NOMO-1 (cell line): ENCODE measurements around the gene CABP4.
A peak's percentile ranks its signal among the peaks of the same experiment; 100 is the strongest.

Source experiments
- DNase-seq, 2 experiments: peaks; one replicate each; lab custom pipeline; 2025; ENCODE audit not compliant: unreplicated experiment in 2 of 2; lab: John Stamatoyannopoulos, UW

The CABP4 gene

DNA sequence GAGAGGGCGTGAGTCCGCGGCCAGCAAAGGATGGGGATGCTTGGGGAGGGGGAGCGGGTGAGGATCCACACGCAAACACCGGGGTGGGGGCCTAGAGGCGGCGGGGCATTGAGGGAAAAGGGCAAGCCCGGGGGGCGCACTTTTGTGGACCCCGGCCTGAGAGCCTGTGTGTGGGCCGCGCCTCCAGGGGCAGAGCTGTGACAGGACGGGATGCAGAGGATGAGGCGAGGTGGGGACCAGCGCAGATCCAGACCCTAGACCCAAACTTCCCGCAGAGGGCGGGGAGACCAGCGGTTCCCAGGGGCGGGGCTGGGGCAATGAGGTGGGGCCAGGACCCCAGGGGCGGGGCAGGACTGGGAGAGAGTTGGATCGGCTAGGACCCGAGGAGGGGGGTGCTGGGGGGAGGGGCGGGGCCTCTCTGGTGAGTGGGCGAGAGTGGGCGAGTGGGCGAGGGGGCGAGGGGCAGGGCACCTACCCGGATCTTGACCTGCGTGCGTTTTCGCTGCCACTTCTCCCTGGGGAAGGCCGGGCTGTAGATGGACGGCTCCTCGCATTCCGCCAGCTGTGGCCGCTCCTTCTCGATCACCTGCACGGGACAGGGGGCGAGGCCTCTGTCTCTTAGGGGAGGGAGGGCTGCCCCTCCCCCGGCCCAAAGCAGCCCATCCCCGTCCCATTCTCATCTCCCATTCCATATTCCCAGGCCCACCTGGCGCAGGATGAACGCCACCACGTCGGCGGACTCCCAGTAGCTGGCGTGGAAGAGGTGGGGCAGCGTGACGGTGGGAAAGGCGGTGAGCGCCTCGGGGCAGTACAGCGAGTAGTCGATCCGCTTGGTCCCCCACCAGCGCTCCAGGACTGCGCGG lies 39.4 kb downstream of the CABP4 start:
- no peak for DNase-seq

DNA sequence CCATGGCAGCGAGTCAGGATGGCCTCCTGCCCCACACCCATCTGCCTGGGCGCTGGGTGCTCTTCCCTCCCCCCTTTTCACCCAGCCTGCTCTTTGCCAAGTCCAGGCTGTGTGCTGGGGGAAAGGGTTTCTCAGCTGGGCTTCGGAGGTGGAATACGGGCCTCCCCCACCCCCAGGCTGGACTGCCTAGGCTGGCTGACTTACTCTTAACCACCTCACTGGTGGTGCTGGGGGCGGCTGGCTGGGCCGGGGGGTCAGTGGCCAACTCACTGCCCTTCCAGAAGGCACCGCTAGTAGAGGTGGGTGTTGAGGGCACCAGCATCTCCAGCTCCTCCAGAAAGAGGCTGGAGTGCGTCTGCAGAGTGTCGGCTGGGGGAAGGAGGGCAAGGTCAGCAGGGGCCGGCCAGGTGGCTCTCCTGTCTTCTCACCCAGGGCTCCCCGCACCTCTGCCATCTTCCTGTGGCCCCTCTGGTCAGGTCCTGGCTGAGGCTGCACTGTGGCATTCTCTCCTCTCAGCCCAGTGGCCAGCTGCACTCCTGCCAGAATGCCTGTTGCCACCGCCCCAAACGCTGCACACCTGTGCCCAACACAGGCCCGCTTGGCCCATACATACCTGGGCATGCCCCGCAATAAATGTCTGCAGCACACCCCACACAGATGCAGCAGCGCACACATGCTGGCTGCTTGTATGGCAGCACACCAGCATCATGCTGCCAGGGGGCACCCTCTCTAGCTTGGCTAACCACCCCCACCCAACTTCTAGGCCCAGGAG lies 40.3 kb downstream of the CABP4 start:
- DNase-seq = no peak

GRCh38 chr11:67496113-67496512 lies 41.0 kb downstream of the CABP4 start:
- DNase-seq = no peak

DNA sequence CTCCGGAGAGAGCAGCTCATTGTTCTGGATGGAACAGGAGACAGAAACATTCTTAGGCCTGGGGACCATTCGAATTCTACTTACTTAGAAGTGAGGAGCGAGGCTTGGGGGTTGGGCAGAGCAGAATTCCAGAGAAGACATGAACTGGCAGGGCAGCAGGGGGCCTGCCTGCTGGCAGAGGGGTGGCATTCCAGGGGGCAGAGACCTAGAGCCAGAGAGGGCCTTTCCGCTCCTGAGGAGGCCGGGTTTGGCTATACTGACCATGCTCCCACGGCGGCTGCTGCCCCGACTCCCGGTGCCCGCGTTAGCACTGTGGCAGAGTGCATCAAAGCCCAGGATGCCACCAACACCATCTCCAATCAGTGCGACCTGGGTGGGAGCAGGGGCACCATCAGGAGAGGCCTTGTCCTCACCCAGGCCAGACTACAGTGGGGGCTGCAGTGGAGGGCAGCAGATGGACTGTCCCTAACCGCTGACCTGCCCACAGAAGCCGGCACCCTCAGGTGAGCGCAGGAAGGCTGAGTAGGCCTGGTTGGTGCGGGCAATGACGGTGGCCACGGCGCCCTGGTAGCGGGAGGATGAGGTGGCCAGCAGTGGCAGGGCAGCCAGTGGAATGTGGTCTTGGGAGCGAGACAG lies 42.6 kb downstream of the CABP4 start:
- DNase-seq = no peak

- no peak for DNase-seq
Measured at GRCh38 chr11:67498544-67498972, 43.4 kb downstream of the CABP4 start.

GRCh38 chr11:67499808-67500483 lies 44.8 kb downstream of the CABP4 start:
- no peak for DNase-seq

DNA sequence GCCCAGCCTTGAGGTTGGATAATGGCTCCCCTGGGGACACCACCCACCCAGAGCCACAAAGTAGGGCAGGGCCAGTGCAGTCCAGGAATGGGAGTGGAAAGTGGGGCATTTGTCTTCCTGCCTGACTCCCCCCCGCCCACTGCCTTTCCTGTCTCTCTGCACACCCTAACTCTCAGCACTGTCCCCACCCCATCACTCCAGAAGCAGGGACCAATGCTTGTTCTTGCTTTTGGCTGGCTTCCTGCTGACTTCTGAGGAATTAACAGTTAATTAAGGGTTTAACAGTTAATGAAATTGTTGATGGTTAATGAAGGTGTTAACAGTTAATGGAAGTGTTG lies 45.3 kb downstream of the CABP4 start:
- DNase-seq = no peak

DNA sequence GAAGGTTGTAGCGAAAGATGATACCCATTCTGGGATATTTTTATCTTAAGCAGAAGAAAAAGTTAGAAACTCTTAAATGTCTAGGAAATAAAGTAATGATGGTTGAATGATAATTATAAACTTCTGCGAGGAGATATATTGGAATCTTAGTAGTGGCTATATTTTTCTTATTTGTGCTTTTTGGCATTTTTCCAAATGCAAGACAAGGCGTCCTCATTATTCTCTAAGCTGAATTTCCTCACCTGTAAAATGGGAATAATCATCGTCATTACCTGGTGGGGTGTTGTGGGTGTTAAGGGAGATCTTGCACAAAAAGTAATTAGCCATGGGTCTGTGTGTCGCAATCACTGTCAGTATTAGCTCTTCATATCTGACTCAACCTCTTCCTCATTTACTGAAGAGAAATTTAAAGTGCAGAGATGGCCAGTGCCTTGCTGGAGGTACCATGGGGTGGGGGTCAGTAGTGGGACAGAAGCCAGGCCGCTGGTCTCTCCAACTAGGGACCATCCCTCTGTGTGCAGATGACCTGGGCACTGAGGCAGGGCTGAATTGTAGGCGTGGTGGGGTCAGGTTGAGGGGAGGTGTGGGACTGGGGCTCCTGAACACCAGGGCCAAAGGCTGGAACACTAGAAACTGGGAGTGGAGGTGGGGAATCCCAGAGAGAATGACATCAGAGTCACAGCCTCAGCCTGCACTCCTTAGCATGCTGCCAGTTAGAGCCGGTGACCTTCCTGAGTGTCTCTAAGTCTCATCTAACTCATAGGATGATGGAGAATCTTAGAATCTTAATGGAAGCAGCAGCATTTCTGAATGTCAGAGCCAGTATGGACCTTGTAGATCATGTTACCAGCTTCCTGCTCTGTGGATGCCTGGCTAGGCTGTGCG lies 45.9 kb downstream of the CABP4 start:
- DNase-seq = peak; percentile 77 to 89

- DNase-seq = no peak
Measured at GRCh38 chr11:67501854-67502253, 46.7 kb downstream of the CABP4 start.

DNA sequence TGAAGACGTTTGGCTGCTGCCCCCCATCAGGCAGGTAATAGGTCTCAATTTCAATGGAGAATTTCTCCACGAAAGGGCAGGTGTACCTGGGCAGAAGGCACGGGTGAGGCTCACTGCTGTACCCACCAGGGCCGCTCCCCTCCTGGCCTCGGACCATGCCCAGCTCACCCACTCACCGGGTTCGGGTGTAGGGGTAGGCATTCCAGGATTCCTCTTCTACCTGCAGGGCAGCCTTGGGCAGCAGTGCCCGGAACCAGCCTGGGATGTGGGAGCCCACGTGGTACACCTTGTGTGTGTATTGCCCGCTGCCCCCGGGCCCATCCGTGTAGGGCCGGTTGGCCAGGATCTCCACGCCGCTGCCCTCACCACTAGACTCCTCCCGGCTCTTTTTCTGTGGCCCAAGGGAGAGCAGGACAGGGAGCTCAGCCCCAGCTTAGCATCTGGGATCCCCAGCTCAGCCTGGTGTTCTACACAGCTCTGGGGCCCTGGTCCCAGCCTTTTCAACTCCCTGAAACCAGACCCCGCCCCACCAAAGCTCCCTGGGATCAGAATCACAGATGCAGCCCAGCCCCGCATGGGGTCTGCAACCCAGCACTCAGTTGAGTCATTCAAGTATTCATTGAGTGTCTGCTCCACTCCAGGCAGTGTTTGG lies 47.3 kb downstream of the CABP4 start:
- no peak for DNase-seq

- DNase-seq = no peak
Measured at GRCh38 chr11:67503119-67504004, 48.2 kb downstream of the CABP4 start.

DNA sequence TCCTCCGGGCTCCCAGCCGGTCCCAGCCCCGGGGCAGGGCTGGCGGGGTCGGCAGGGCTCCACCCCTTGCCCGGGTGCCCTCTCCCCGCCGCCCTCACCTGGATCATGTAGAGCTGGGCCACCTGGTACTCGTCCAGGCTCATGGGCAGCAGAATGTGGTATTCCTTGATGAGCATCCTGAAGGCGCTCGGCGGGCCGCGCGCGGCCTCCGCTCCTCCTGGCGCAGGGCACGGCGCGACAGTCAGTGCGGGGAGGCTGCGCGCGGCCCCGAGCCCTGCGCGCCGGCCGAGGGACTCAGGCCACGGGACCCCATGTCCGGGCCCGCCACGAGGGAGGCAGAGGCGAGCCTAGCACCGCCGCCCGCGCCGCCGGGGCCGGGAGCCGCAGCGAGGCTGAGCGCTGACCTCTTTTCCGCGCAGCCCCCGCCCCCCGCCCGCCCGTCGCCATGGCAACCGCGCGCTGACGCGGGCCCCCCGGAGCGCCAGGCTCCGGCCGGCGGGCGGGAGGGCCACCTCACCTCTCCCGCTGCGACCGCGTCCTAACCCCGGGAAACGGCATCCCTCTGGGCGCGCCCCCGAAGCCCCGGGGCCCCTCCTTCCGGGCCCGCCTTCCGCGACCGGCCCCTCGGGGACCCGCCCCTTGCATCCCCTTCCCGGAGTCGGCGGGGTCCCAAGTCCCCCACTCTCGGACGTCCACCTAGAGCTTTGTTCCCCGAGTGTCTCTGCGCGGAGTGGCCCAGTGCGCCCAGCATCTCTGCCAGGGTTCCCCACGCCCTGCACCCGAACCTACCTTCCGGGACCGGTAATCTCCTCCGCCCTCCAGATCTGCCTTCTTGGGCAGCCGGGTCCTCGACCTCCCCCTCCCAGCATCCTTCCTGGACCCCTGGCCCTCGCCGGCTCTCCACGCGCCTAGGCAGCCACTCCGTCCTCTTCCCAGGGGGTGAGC lies 49.1 kb downstream of the CABP4 start:
- no peak for DNase-seq

- DNase-seq = peak; percentile 15 to 35
Measured at GRCh38 chr11:67504950-67505581, 49.9 kb downstream of the CABP4 start, which contains the start of gene PITPNM1. PITPNM1 (minus strand) TSS chr11:67505363; CDS start chr11:67504180, 1,183 bp downstream.

- peak; percentile 90 to 94 for DNase-seq
Measured at GRCh38 chr11:67505605-67506396, 50.6 kb downstream of the CABP4 start.

DNA sequence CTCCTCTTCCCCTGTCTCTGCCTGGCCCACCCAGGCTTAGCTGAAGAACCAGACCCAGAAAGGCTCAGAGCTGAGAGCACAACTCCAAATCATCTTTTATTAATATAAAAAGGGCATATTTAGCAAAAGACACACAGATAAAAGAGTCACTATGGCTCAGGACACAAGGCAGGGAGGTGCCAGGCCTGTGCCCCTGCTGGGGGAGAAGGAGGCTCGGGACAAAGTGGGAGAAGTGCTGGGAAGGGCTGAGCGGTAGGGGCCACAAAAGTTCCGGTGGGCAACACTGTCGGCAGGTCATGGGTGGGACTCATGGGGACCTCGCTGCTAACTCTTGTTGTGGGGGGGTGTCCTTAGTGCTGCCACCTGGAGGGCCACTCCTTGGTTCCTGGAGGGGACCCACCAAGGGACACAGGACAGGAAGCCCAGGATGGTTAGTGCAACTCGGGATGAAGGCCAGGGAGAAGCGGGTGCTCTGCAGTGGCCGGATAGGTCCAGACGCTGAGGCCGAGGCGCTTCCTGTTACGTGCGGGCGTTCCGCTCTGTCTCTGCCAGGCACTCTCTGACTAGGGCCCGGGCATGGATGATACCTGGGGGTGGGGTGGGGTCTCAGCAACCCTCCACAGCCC lies 51.4 kb downstream of the CABP4 start:
- DNase-seq = no peak
